Pulmonary artery endothelial cell (primary cell): ENCODE data around the gene VWA1. TPM values are rescaled to one million over a fixed set of nuclear protein-coding genes. Genes with fewer than 3 reads are reported as not detected.
"Not testable (repeated sequence)": the region's sequence is repeated elsewhere in the genome, so short reads cannot be mapped to it uniquely, and the experiment has no call there.

ENCODE experiments used
- DNase-seq: peaks from one replicate; pipeline ENCODE4 v3.0.0-alpha.2; 2011; ENCODE audit warnings: low read depth, low spot score
- total RNA-seq: library from RNA; depleted of rRNA; stranded (reverse); fragments of >200 nt; gene quantifications from 2 replicates; pipeline ENCODE4 v1.2.3, GENCODE V29; 2014

VWA1 gene
- total RNA-seq, 1 donor from 2014 or later, result 1.6 TPM

GRCh38 chr1:1402901-1403392, 32.5 kb upstream of the VWA1 start:
- not testable (repeated sequence) for DNase-seq

GRCh38 chr1:1403653-1404052, 31.8 kb upstream of the VWA1 start:
- no peak for DNase-seq

GRCh38 chr1:1406101-1406820, 29.2 kb upstream of the VWA1 start:
- DNase-seq, result no peak

- peak; percentile 55 for DNase-seq
These were observed 28.5 kb upstream of the VWA1 start, which contains the start of gene MRPL20 for GRCh38 chr1:1406821-1407635. MRPL20 (minus strand) TSS chr1:1407293; CDS start chr1:1407217, 76 bp downstream.

- DNase-seq, result no peak
These were observed 27.7 kb upstream of the VWA1 start for GRCh38 chr1:1407636-1408318.

GRCh38 chr1:1410238-1410637, 25.3 kb upstream of the VWA1 start:
- not testable (repeated sequence) for DNase-seq

GRCh38 chr1:1411626-1412025, 23.9 kb upstream of the VWA1 start:
- no peak for DNase-seq

- not testable (repeated sequence) for DNase-seq
These were observed 23.1 kb upstream of the VWA1 start for GRCh38 chr1:1412311-1412902.

- DNase-seq, result no peak
These were observed 19.7 kb upstream of the VWA1 start for GRCh38 chr1:1415751-1416150.

GRCh38 chr1:1417396-1417795, 18.1 kb upstream of the VWA1 start:
- DNase-seq, result not testable (repeated sequence)

- not testable (repeated sequence) for DNase-seq
These were observed 17.5 kb upstream of the VWA1 start for GRCh38 chr1:1417825-1418463.

GRCh38 chr1:1418464-1419362, 16.8 kb upstream of the VWA1 start:
- no peak for DNase-seq

- DNase-seq, result no peak
These were observed 16.1 kb upstream of the VWA1 start for GRCh38 chr1:1419363-1419812.

- DNase-seq, result no peak
These were observed 15.5 kb upstream of the VWA1 start for GRCh38 chr1:1419813-1420653.

GRCh38 chr1:1420654-1421141, 14.8 kb upstream of the VWA1 start:
- DNase-seq, result no peak

GRCh38 chr1:1421147-1421906, 14.2 kb upstream of the VWA1 start, which contains the start of gene ANKRD65:
ANKRD65 (minus strand) TSS chr1:1421276; CDS start chr1:1421005, 271 bp downstream.
- DNase-seq, result no peak

- DNase-seq, result no peak
These were observed 13.5 kb upstream of the VWA1 start for GRCh38 chr1:1421907-1422464.
